ENCODE results near the gene CDC37.

GRCh38 chr19:10431943-10432735 lies 28.8 kb upstream of the CDC37 start:
- TF ChIP-seq EZH2 (IDR thresholded peaks at IDR 0.05; ENCODE audit: low read length), result no peak
- TF ChIP-seq CTCF (optimal IDR thresholded peaks at IDR 0.05 in 1 of 3, IDR thresholded peaks at IDR 0.05 in 1 of 3, conservative IDR thresholded peaks at IDR 0.05 in 1 of 3; ENCODE audit: extremely low read depth in 1 of 3, insufficient read depth in 2 of 3, low read length in 3 of 3), result no peak
